WTC11 (cell line): ENCODE measurements around the gene GPBP1L1. TPM values are rescaled to one million over a fixed set of nuclear protein-coding genes. Genes with fewer than 3 reads are reported as not detected.
A peak's percentile ranks its signal among the peaks of the same experiment; 100 is the strongest.

Experiments used
- ATAC-seq: fragments of 200-7000 bp; cut with Tn5 transposase; 2 replicates; pipeline ENCODE4 v1.10.0; 2021; ENCODE audit warnings: mild to moderate bottlenecking, moderate library complexity
- CTCF ChIA-PET: fragments of 300-600 bp; sonication (Branson Sonifier 250); formaldehyde crosslinking; loops from one replicate; lab custom pipeline; 2021; ENCODE audit warnings: antibody characterized with exemption; lab: Charles Lee
- POLR2A ChIA-PET: fragments of 350-600 bp; sonication (Branson Sonifier 250); formaldehyde crosslinking; loops from one replicate; lab custom pipeline; 2021; ENCODE audit warnings: antibody characterized with exemption; lab: Charles Lee
- DNase-seq: peaks from one replicate; pipeline ENCODE4 v3.0.0; 2021; ENCODE audit warnings: low spot score
- H3K27ac Mint-ChIP-seq: 2 replicates; pipeline ENCODE4 v1.8.0; 2021; ENCODE audit warnings: mixed read lengths
- H3K27me3 Mint-ChIP-seq: 2 replicates; pipeline ENCODE4 v1.8.0; 2021; ENCODE audit warnings: low read depth, mild to moderate bottlenecking, moderate library complexity, mixed read lengths
- H3K36me3 Mint-ChIP-seq: 2 replicates; pipeline ENCODE4 v1.8.0; 2021; ENCODE audit warnings: mixed read lengths
- H3K4me1 Mint-ChIP-seq: 2 replicates; pipeline ENCODE4 v1.8.0; 2022; ENCODE audit warnings: mixed read lengths
- H3K4me3 Mint-ChIP-seq: 2 replicates; pipeline ENCODE4 v1.8.0; 2021; ENCODE audit warnings: mild to moderate bottlenecking, moderate library complexity, mixed read lengths
- H3K9me3 Mint-ChIP-seq: 2 replicates; pipeline ENCODE4 v1.8.0; 2021; ENCODE audit warnings: mixed read lengths
- CBFB ChIP-seq: sonication (generic); formaldehyde crosslinking; IDR thresholded peaks from 2 replicates; pipeline ENCODE4 v1.8.1; 2022; ENCODE audit warnings: mild to moderate bottlenecking, low read depth, missing genetic modification reagents
- CREM ChIP-seq: sonication (generic); formaldehyde crosslinking; IDR thresholded peaks from 2 replicates; pipeline ENCODE4 v1.8.1; 2022; ENCODE audit warnings: mild to moderate bottlenecking, missing genetic modification reagents, moderate library complexity
- ETV6 ChIP-seq: sonication (generic); formaldehyde crosslinking; IDR thresholded peaks from 2 replicates; pipeline ENCODE4 v1.8.1; 2022; ENCODE audit warnings: mild to moderate bottlenecking, missing genetic modification reagents
- FOXK1 ChIP-seq: sonication (generic); formaldehyde crosslinking; IDR thresholded peaks from 2 replicates; pipeline ENCODE4 v1.8.0; 2022; ENCODE audit warnings: mild to moderate bottlenecking, moderate library complexity, missing genetic modification reagents
- GABPB1 ChIP-seq: sonication (generic); formaldehyde crosslinking; IDR thresholded peaks from 2 replicates; pipeline ENCODE4 v1.8.1; 2023; ENCODE audit warnings: mild to moderate bottlenecking, missing genetic modification reagents
- IRF2 ChIP-seq: sonication (generic); formaldehyde crosslinking; IDR thresholded peaks from 2 replicates; pipeline ENCODE4 v1.8.0; 2022; ENCODE audit warnings: low read depth, missing genetic modification reagents, borderline replicate concordance
- KAT7 ChIP-seq: sonication (generic); formaldehyde crosslinking; IDR thresholded peaks from 2 replicates; pipeline ENCODE4 v1.8.1; 2023; ENCODE audit warnings: missing genetic modification reagents, mild to moderate bottlenecking, borderline replicate concordance
- SMAD3 ChIP-seq: sonication (generic); formaldehyde crosslinking; IDR thresholded peaks from 2 replicates; pipeline ENCODE4 v1.8.0; 2022; ENCODE audit warnings: missing genetic modification reagents, mild to moderate bottlenecking, borderline replicate concordance
- ZBTB21 ChIP-seq: sonication (generic); formaldehyde crosslinking; IDR thresholded peaks from 2 replicates; pipeline ENCODE4 v1.8.1; 2023; ENCODE audit warnings: mild to moderate bottlenecking, missing genetic modification reagents, borderline replicate concordance
- ZNF219 ChIP-seq: sonication (generic); formaldehyde crosslinking; IDR thresholded peaks from 2 replicates; pipeline ENCODE4 v1.8.0; 2023; ENCODE audit warnings: missing genetic modification reagents, mild to moderate bottlenecking, borderline replicate concordance
- ZNF232 ChIP-seq: sonication (generic); formaldehyde crosslinking; IDR thresholded peaks from 2 replicates; pipeline ENCODE4 v1.8.0; 2022; ENCODE audit warnings: mild to moderate bottlenecking, missing genetic modification reagents
- total RNA-seq: library from RNA; stranded (reverse); gene quantifications from 3 replicates; pipeline ENCODE4 v1.2.3, GENCODE V29; 2021
- TF ChIP-seq, protein P1 (sequence below): sonication (generic); formaldehyde crosslinking; IDR thresholded peaks from 2 replicates; pipeline ENCODE4 v1.8.1; 2023; ENCODE audit warnings: mild to moderate bottlenecking, moderate library complexity, missing genetic modification reagents
- TF ChIP-seq, protein P2 (sequence below): sonication (generic); formaldehyde crosslinking; IDR thresholded peaks from 2 replicates; pipeline ENCODE4 v1.8.0; 2022; ENCODE audit warnings: mild to moderate bottlenecking, missing genetic modification reagents
- TF ChIP-seq, protein P3 (sequence below): sonication (generic); formaldehyde crosslinking; IDR thresholded peaks from 2 replicates; pipeline ENCODE4 v1.8.0; 2022; ENCODE audit warnings: missing genetic modification reagents
- TF ChIP-seq, protein P4 (sequence below): sonication (generic); formaldehyde crosslinking; IDR thresholded peaks from 2 replicates; pipeline ENCODE4 v1.8.0; 2022; ENCODE audit warnings: mild to moderate bottlenecking, missing genetic modification reagents
- TF ChIP-seq, protein P5 (sequence below): fragments of 250-450 bp; sonication (Bioruptor Pico); IDR thresholded peaks from 2 replicates; pipeline ENCODE4 v2.1.2; 2022; ENCODE audit warnings: mild to moderate bottlenecking, moderate library complexity

Gene GPBP1L1
- total RNA-seq, 1 experiment from 2014 or later: 126 TPM

DNA sequence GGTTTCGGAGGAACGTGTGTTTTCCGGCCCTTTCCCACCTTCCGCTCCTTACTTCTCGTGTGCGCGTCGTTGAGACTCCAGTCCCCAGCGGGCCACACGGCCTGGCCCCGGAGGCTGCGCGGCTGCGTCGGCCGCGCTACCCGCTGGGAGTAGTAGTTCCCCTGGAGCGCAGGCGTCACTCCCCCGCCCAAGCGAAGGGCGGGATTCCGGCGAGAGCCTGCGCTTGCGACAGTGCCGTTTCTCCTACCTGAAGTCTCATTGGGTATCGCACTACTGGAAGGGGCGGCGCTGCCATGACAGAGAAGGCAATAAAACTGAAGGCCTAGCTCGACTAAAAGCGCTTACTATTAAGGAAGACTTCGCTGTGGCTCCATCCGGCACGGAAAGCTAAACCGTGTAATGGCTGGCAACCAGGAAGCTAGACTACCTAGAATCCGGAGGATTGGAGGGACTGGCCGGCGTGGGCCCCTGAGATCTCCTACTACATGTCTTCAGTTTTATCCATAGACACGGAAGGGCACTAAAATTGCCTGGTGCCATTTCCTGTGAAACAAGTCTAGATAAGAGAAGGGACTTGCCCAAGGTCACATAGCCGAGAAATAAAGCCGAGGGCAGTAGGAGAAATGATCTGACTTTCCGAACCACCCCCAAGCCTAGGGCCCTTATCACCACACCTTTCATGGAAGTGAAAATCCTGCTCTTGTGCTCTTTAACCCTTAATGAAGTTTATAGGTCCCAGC, 851 bp upstream of the GPBP1L1 start (continued):
- TF ChIP-seq ZNF232: no peak
- TF ChIP-seq KAT7 (CRISPR knock-in tag): no peak
- peak; percentile 60 for TF ChIP-seq ETV6

DNA sequence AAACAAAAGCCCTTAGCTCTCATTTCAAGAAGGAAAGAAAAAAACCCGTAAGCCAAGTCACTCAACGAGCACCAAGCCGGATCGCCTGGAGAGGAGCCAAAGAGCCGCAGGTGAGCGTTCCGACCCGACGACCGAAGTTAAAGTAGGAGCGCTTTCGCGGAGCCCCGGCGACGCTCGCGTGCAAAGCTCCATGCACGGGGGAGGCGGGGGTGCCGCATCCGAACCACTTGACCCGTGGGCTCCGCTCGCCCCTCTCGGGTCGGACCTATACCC, 382 bp downstream of the GPBP1L1 start:
- TF ChIP-seq CREM (0 out of 2 replicates have a peak, but pooled peaks have one; percentile 30), KAT7 (CRISPR knock-in tag) (no peak), ZNF219 (CRISPR knock-in tag) (no peak)
- TF ChIP-seq, protein P1, sequence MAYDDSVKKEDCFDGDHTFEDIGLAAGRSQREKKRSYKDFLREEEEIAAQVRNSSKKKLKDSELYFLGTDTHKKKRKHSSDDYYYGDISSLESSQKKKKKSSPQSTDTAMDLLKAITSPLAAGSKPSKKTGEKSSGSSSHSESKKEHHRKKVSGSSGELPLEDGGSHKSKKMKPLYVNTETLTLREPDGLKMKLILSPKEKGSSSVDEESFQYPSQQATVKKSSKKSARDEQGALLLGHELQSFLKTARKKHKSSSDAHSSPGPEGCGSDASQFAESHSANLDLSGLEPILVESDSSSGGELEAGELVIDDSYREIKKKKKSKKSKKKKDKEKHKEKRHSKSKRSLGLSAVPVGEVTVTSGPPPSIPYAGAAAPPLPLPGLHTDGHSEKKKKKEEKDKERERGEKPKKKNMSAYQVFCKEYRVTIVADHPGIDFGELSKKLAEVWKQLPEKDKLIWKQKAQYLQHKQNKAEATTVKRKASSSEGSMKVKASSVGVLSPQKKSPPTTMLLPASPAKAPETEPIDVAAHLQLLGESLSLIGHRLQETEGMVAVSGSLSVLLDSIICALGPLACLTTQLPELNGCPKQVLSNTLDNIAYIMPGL (CRISPR knock-in tag): peak; percentile 39; the same call in 1 of the 2 replicates
- DNase-seq: peak; percentile 51
- POLR2A ChIA-PET: interaction anchor here (0.6 to 2.3 kb wide), 10 partner anchors 10 to 261 kb away, joined by 3 to 14 read pairs (median 4); partner anchors contain the start of genes IPP, MAST2, MMACHC and NASP
- ATAC-seq: no peak
- peak overlapping the region; percentile 99 for H3K27ac Mint-ChIP-seq
- H3K36me3 Mint-ChIP-seq: peaks cover 7% of the 10 kb centered on the region
- no peaks in the 10 kb centered on the region; the same call in 1 of the 2 replicates for H3K27me3 Mint-ChIP-seq
- H3K4me1 Mint-ChIP-seq: peaks cover 35% of the 10 kb centered on the region
- H3K9me3 Mint-ChIP-seq: no peaks in the 10 kb centered on the region
- H3K4me3 Mint-ChIP-seq: peak overlapping the region; percentile 98
- CTCF ChIA-PET: interaction anchor here (1.1 to 1.2 kb wide), 3 partner anchors 169 to 245 kb away, joined by 3 to 6 read pairs (median 3); no protein-coding TSS in a partner anchor

DNA sequence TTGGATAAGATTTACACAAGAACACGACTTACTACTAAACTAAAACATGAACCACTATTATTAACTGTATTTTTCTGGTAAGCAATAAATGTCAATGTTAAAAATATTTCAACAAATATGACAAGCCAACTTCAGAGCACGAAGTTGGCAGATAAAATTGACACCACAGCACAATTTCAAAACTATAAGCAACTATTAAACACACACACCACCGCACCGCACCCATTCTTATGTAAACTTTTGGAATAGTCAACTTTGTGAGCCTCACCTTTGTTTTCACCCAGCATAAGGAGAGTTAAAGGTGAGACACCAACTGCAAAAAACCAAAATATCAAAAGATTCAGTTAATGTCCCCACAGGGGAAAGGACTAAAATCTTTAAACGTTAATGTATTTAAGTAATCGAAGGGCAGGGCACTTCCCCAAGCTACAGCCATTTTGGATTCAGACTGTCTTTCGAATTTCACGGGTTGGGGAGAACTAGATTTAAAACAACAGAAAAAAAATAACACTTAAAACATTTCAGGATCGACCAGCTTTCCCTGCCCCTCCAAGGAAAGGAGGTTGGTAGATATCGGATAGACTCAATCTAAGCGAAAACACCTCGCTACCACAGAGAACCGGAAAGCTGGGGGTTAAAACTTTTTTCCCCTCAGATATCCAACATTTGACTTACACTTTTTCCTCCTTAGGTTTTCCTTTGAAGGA, 872 bp downstream of the GPBP1L1 start:
- H3K36me3 Mint-ChIP-seq: peaks cover 5% of the 10 kb centered on the region
- H3K9me3 Mint-ChIP-seq: no peaks in the 10 kb centered on the region
- DNase-seq: no peak
- no peaks in the 10 kb centered on the region; the same call in 1 of the 2 replicates for H3K27me3 Mint-ChIP-seq
- H3K27ac Mint-ChIP-seq: peak overlapping the region; percentile 99
- CTCF ChIA-PET: interaction anchor here (1.2 kb wide), 2 partner anchors 169 to 196 kb away, joined by 3 to 6 read pairs; no protein-coding TSS in a partner anchor
- POLR2A ChIA-PET: interaction anchor here (0.6 to 2.3 kb wide), 9 partner anchors 9 to 261 kb away, joined by 3 to 14 read pairs (median 4); partner anchors contain the start of genes MAST2, MMACHC, NASP and PRDX1
- peaks cover 40% of the 10 kb centered on the region for H3K4me1 Mint-ChIP-seq
- TF ChIP-seq, protein P2, sequence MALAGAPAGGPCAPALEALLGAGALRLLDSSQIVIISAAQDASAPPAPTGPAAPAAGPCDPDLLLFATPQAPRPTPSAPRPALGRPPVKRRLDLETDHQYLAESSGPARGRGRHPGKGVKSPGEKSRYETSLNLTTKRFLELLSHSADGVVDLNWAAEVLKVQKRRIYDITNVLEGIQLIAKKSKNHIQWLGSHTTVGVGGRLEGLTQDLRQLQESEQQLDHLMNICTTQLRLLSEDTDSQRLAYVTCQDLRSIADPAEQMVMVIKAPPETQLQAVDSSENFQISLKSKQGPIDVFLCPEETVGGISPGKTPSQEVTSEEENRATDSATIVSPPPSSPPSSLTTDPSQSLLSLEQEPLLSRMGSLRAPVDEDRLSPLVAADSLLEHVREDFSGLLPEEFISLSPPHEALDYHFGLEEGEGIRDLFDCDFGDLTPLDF (CRISPR knock-in tag): no peak
- TF ChIP-seq, protein P3, sequence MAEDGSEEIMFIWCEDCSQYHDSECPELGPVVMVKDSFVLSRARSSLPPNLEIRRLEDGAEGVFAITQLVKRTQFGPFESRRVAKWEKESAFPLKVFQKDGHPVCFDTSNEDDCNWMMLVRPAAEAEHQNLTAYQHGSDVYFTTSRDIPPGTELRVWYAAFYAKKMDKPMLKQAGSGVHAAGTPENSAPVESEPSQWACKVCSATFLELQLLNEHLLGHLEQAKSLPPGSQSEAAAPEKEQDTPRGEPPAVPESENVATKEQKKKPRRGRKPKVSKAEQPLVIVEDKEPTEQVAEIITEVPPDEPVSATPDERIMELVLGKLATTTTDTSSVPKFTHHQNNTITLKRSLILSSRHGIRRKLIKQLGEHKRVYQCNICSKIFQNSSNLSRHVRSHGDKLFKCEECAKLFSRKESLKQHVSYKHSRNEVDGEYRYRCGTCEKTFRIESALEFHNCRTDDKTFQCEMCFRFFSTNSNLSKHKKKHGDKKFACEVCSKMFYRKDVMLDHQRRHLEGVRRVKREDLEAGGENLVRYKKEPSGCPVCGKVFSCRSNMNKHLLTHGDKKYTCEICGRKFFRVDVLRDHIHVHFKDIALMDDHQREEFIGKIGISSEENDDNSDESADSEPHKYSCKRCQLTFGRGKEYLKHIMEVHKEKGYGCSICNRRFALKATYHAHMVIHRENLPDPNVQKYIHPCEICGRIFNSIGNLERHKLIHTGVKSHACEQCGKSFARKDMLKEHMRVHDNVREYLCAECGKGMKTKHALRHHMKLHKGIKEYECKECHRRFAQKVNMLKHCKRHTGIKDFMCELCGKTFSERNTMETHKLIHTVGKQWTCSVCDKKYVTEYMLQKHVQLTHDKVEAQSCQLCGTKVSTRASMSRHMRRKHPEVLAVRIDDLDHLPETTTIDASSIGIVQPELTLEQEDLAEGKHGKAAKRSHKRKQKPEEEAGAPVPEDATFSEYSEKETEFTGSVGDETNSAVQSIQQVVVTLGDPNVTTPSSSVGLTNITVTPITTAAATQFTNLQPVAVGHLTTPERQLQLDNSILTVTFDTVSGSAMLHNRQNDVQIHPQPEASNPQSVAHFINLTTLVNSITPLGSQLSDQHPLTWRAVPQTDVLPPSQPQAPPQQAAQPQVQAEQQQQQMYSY (CRISPR knock-in tag): no peak
- no peak for TF ChIP-seq ZBTB21 (CRISPR knock-in tag)
- TF ChIP-seq SMAD3 (CRISPR knock-in tag): no peak
- ATAC-seq: no peak
- H3K4me3 Mint-ChIP-seq: peak overlapping the region; percentile 98

DNA sequence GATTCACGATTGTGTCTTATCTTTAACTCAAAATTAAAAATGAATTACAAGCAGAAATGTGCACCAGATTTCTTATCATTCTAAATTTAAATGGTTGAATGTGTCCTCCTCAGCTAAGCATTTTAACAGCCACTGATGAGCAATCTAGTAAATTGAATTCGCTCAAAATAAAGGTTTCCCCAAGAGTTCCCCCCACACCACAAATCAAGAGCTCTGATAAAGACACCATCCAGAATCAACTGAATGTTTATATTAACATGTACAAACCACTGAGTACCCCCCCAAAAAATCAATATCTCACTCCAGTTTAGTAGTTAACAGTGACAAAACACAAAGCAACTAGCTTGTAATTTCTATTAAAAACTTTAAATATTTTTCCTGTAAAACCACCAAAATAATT, 1.9 kb downstream of the GPBP1L1 start:
- Mint-ChIP-seq H3K9me3 (no peaks in the 10 kb centered on the region), H3K27me3 (no peaks in the 10 kb centered on the region; the same call in 1 of the 2 replicates), H3K27ac (peak overlapping the region; percentile 76; the same call in 1 of the 2 replicates), H3K36me3 (peaks cover 5% of the 10 kb centered on the region), H3K4me3 (peak overlapping the region; percentile 98)
- ChIA-PET POLR2A (interaction anchor here (0.7 kb wide), 1 partner anchor 13 kb away, joined by 3 read pairs; no protein-coding TSS in a partner anchor), CTCF (no interaction called here)
- no peak for ATAC-seq
- no peak for TF ChIP-seq IRF2 (CRISPR knock-in tag)
- no peak for TF ChIP-seq CBFB (CRISPR knock-in tag)
- TF ChIP-seq, protein P4, sequence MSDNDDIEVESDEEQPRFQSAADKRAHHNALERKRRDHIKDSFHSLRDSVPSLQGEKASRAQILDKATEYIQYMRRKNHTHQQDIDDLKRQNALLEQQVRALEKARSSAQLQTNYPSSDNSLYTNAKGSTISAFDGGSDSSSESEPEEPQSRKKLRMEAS: no peak
- TF ChIP-seq, protein P5, sequence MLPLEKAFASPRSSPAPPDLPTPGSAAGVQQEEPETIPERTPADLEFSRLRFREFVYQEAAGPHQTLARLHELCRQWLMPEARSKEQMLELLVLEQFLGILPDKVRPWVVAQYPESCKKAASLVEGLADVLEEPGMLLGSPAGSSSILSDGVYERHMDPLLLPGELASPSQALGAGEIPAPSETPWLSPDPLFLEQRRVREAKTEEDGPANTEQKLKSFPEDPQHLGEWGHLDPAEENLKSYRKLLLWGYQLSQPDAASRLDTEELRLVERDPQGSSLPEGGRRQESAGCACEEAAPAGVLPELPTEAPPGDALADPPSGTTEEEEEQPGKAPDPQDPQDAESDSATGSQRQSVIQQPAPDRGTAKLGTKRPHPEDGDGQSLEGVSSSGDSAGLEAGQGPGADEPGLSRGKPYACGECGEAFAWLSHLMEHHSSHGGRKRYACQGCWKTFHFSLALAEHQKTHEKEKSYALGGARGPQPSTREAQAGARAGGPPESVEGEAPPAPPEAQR (CRISPR knock-in tag): no peak
- TF ChIP-seq FOXK1: no peak
- no peak for TF ChIP-seq GABPB1
- TF ChIP-seq, all 79 proteins: peak for 0
- H3K4me1 Mint-ChIP-seq: peaks cover 51% of the 10 kb centered on the region
- DNase-seq: no peak
